Ammon's horn (tissue), 1 donor: ENCODE measurements around the gene DGKI.
A peak's percentile ranks its signal among the peaks of the same experiment; 100 is the strongest.
"Not testable (repeated sequence)": the region's sequence is repeated elsewhere in the genome, so short reads cannot be mapped to it uniquely, and the experiment has no call there.

ENCODE experiments used
- DNase-seq: peaks from one replicate; pipeline ENCODE4 v3.0.0-alpha.2; 2016; ENCODE audit warnings: low spot score

The DGKI gene

GRCh38 chr7:137734221-137734620, 112.6 kb downstream of the DGKI start:
- no peak for DNase-seq

GRCh38 chr7:137732168-137732567, 114.6 kb downstream of the DGKI start:
- no peak for DNase-seq

GRCh38 chr7:137731436-137731835, 115.3 kb downstream of the DGKI start:
- DNase-seq = no peak

- no peak for DNase-seq
These were observed 118.3 kb downstream of the DGKI start for GRCh38 chr7:137728426-137728825.

GRCh38 chr7:137727413-137727812, 119.4 kb downstream of the DGKI start:
- DNase-seq = no peak

- peak; percentile 20 for DNase-seq
These were observed 128.4 kb downstream of the DGKI start for GRCh38 chr7:137718355-137718754.

GRCh38 chr7:137717811-137718271, 128.9 kb downstream of the DGKI start:
- DNase-seq = peak; percentile 17

GRCh38 chr7:137717045-137717444, 129.7 kb downstream of the DGKI start:
- no peak for DNase-seq

GRCh38 chr7:137716061-137716460, 130.7 kb downstream of the DGKI start:
- DNase-seq = no peak

GRCh38 chr7:137715533-137715932, 131.2 kb downstream of the DGKI start:
- DNase-seq = no peak

GRCh38 chr7:137715121-137715520, 131.7 kb downstream of the DGKI start:
- DNase-seq = no peak

- DNase-seq = not testable (repeated sequence)
These were observed 140.4 kb downstream of the DGKI start for GRCh38 chr7:137706330-137706729.

- no peak for DNase-seq
These were observed 142.1 kb downstream of the DGKI start for GRCh38 chr7:137704723-137705122.

GRCh38 chr7:137703291-137704010, 143.3 kb downstream of the DGKI start:
- DNase-seq = no peak

GRCh38 chr7:137696988-137697387, 149.8 kb downstream of the DGKI start:
- DNase-seq = no peak

- no peak for DNase-seq
These were observed 150.4 kb downstream of the DGKI start for GRCh38 chr7:137696376-137696775.

GRCh38 chr7:137695942-137696341, 150.8 kb downstream of the DGKI start:
- no peak for DNase-seq

- DNase-seq = no peak
These were observed 151.3 kb downstream of the DGKI start for GRCh38 chr7:137695494-137695893.

- no peak for DNase-seq
These were observed 152.4 kb downstream of the DGKI start for GRCh38 chr7:137694405-137694804.

GRCh38 chr7:137692399-137692798, 154.4 kb downstream of the DGKI start:
- no peak for DNase-seq

- no peak for DNase-seq
These were observed 155.2 kb downstream of the DGKI start for GRCh38 chr7:137691566-137691965.

GRCh38 chr7:137690635-137691034, 156.1 kb downstream of the DGKI start:
- no peak for DNase-seq

- DNase-seq = no peak
These were observed 157.0 kb downstream of the DGKI start for GRCh38 chr7:137689761-137690160.
